OCI-LY3 (cell line): Measurements from ENCODE around the gene MED27.

Experiments
- H2AFZ ChIP-seq: fragments of 200-600, 300-600 bp; shearing (Covaris generic); 2 replicates; pipeline ENCODE4 v1.6.0; 2014; ENCODE audit warnings: antibody characterized with exemption, low read depth, low read length
- H3K27ac ChIP-seq: fragments of 200-600, 300-600 bp; sonication (generic); 2 replicates; pipeline ENCODE4 v1.5.1; 2014; ENCODE audit warnings: mild to moderate bottlenecking, low read length, moderate library complexity, mixed read lengths
- H3K27me3 ChIP-seq: fragments of 200-600, 300-600 bp; sonication (generic); 2 replicates; pipeline ENCODE4 v1.6.1; 2014; ENCODE audit warnings: low read depth, low read length, mixed read lengths
- H3K36me3 ChIP-seq: fragments of 200-600, 300-600 bp; sonication (generic); replicated peaks from 2 replicates; pipeline ENCODE3; 2014; ENCODE audit warnings: low read depth, low read length, mixed read lengths
- H3K4me1 ChIP-seq: fragments of 300-600, 200-600 bp; sonication (generic); 2 replicates; pipeline ENCODE4 v1.6.1; 2014; ENCODE audit warnings: low read length, mixed read lengths
- H3K4me2 ChIP-seq: fragments of 200-600, 300-600 bp; sonication (generic); 2 replicates; pipeline ENCODE4 v1.6.1; 2014; ENCODE audit warnings: low read length, mixed read lengths
- H3K4me3 ChIP-seq: fragments of 300-600, 200-600 bp; sonication (generic); 2 replicates; pipeline ENCODE4 v1.5.1; 2014; ENCODE audit warnings: antibody characterized with exemption, mild to moderate bottlenecking, low read length, moderate library complexity
- H3K79me2 ChIP-seq: fragments of 300-600, 200-600 bp; shearing (Covaris generic); 2 replicates; pipeline ENCODE4 v1.6.1; 2014; ENCODE audit warnings: mild to moderate bottlenecking, low read length, mixed read lengths
- H3K9ac ChIP-seq: fragments of 300-600, 200-600 bp; shearing (Covaris generic); 2 replicates; pipeline ENCODE4 v1.6.0; 2014; ENCODE audit warnings: mild to moderate bottlenecking, low read length, moderate library complexity
- H3K9me3 ChIP-seq: fragments of 200-600, 300-600 bp; shearing (Covaris generic); 2 replicates; pipeline ENCODE4 v1.6.1; 2014; ENCODE audit warnings: low read length, mixed read lengths; ENCODE audit not compliant: insufficient read depth
- H4K20me1 ChIP-seq: fragments of 200-600, 300-600 bp; sonication (generic); 2 replicates; pipeline ENCODE4 v1.6.1; 2016; ENCODE audit warnings: low read length, mixed read lengths; ENCODE audit not compliant: insufficient read depth
- CTCF ChIP-seq: fragments of 200-600, 300-600 bp; sonication (generic); IDR thresholded peaks from 2 replicates; pipeline ENCODE4 v1.5.1; 2014; ENCODE audit warnings: antibody characterized with exemption, low read length, low read depth
- EZH2phosphoT487 ChIP-seq: fragments of 200-600 bp; shearing (Covaris generic); IDR thresholded peaks from 2 replicates; pipeline ENCODE4 v1.6.1; 2018; ENCODE audit warnings: antibody characterized with exemption, mixed run types, low read depth

The MED27 gene

GRCh38 chr9:132099741-132100407 is 20.2 kb upstream of the MED27 start:
- Histone ChIP-seq H3K4me1 (no peaks in the 10 kb centered on the region), H4K20me1 (no peaks in the 10 kb centered on the region), H2AFZ (no peak overlapping the region), H3K9me3 (no peaks in the 10 kb centered on the region), H3K9ac (no peak overlapping the region), H3K27me3 (peaks cover 33% of the 10 kb centered on the region), H3K79me2 (no peaks in the 10 kb centered on the region), H3K4me3 (no peak overlapping the region), H3K36me3 (no peaks in the 10 kb centered on the region), H3K27ac (no peak overlapping the region), H3K4me2 (no peak overlapping the region)
- no peak for TF ChIP-seq EZH2phosphoT487

- Histone ChIP-seq H3K9me3 (no peaks in the 10 kb centered on the region), H3K27me3 (peaks cover 33% of the 10 kb centered on the region)
Observed at GRCh38 chr9:132099167-132099566, 19.5 kb upstream of the MED27 start.

GRCh38 chr9:132094314-132094791 is 14.7 kb upstream of the MED27 start:
- H3K4me1 ChIP-seq: no peaks in the 10 kb centered on the region
- H3K36me3 ChIP-seq: no peaks in the 10 kb centered on the region
- H3K4me3 ChIP-seq: no peak overlapping the region
- TF ChIP-seq EZH2phosphoT487 (no peak), CTCF (no peak)
- H2AFZ ChIP-seq: no peak overlapping the region
- no peaks in the 10 kb centered on the region for H3K79me2 ChIP-seq
- H3K27me3 ChIP-seq: peaks cover 28% of the 10 kb centered on the region
- no peak overlapping the region for H3K4me2 ChIP-seq
- H3K9me3 ChIP-seq: no peaks in the 10 kb centered on the region
- no peak overlapping the region for H3K9ac ChIP-seq
- H3K27ac ChIP-seq: no peak overlapping the region
- H4K20me1 ChIP-seq: no peaks in the 10 kb centered on the region

More at GRCh38 chr9:132099167-132099566, 19.5 kb upstream of the MED27 start:
- no peaks in the 10 kb centered on the region for H3K4me1 ChIP-seq
- TF ChIP-seq CTCF: no peak
- no peak for TF ChIP-seq EZH2phosphoT487
- no peaks in the 10 kb centered on the region for H3K79me2 ChIP-seq
- no peak overlapping the region for H3K27ac ChIP-seq
- H4K20me1 ChIP-seq: no peaks in the 10 kb centered on the region
- no peaks in the 10 kb centered on the region for H3K36me3 ChIP-seq
- no peak overlapping the region for H3K9ac ChIP-seq
- H3K4me2 ChIP-seq: no peak overlapping the region
- no peak overlapping the region for H2AFZ ChIP-seq
- H3K4me3 ChIP-seq: no peak overlapping the region

GRCh38 chr9:132090771-132091170 is 11.1 kb upstream of the MED27 start:
- H3K27ac ChIP-seq: no peak overlapping the region
- H3K4me1 ChIP-seq: no peaks in the 10 kb centered on the region

More at GRCh38 chr9:132090771-132091170, 11.1 kb upstream of the MED27 start:
- Histone ChIP-seq H4K20me1 (no peaks in the 10 kb centered on the region), H3K4me3 (no peak overlapping the region), H3K36me3 (no peaks in the 10 kb centered on the region), H3K27me3 (peaks cover 14% of the 10 kb centered on the region; the same call in 1 of the 2 replicates), H2AFZ (no peak overlapping the region), H3K9me3 (no peaks in the 10 kb centered on the region), H3K4me2 (no peak overlapping the region), H3K9ac (no peak overlapping the region), H3K79me2 (no peaks in the 10 kb centered on the region)
- TF ChIP-seq CTCF (no peak), EZH2phosphoT487 (no peak)
